Bronchial epithelial cell (primary cell): Measurements from ENCODE around the gene TAMALIN. TPM values are rescaled to one million over a fixed set of nuclear protein-coding genes. Genes with fewer than 3 reads are reported as not detected.

Experiments used
- DNase-seq: peaks from one replicate; pipeline ENCODE4 v3.0.0-alpha.2; 2010; ENCODE audit warnings: low read depth
- FAIRE-seq: peaks from 2 replicates; lab custom pipeline; 2011; peaks lifted over from hg19 to GRCh38; lab: Jason Lieb, UNC
- H3K27me3 ChIP-seq: 2 replicates; pipeline ENCODE4 v1.5.1; 2011; ENCODE audit warnings: low read length; ENCODE audit not compliant: control insufficient read depth, insufficient read depth
- H3K36me3 ChIP-seq: 2 replicates; pipeline ENCODE4 v1.5.1; 2011; ENCODE audit warnings: low read length; ENCODE audit not compliant: control insufficient read depth, insufficient read depth
- H3K4me3 ChIP-seq: 2 replicates; pipeline ENCODE4 v1.5.1; 2011; ENCODE audit warnings: mild to moderate bottlenecking, low read depth, low read length, control low read depth
- total RNA-seq: library from RNA; depleted of rRNA; stranded (reverse); fragments of >200 nt; gene quantifications from 2 replicates; pipeline ENCODE4 v1.2.1, GENCODE V29; 2014
- TF ChIP-seq, protein P1 (sequence below): IDR thresholded peaks from 2 replicates; pipeline ENCODE4 v1.5.1; 2011; ENCODE audit warnings: mild to moderate bottlenecking, moderate library complexity, low read length, control low read depth, inconsistent platforms; ENCODE audit not compliant: insufficient read depth, severe bottlenecking

Gene TAMALIN
- total RNA-seq, 1 donor from 2014 or later = not detected

DNA sequence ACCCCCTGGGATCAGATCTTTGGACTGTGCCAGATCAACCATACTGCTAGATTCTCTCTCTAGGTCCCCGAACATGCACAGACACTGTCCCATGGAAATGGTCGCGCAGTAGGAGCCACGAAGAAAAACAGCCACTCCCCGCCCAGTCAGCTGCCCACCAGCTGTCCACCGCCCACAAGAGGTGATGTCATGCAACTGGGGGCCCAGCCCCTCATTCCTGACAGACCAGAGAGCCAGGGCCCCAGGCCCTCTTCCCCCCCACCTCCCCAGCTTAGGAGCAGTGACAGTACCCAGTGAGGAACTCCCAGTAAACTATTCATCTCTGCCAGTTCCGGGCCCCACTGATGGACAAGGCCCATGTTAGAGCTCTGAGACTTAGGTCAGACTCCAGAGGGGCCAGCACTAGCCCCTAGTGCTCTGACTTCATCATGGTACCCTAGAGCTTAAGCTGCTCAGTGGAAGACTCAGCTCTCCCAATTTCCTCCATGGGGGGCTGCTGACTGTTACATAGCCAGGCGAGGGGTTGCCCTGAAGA is 3.7 kb upstream of the TAMALIN start:
- FAIRE-seq (no peak), DNase-seq (no peak)
- H3K4me3 ChIP-seq = no peak overlapping the region
- TF ChIP-seq, protein P1, sequence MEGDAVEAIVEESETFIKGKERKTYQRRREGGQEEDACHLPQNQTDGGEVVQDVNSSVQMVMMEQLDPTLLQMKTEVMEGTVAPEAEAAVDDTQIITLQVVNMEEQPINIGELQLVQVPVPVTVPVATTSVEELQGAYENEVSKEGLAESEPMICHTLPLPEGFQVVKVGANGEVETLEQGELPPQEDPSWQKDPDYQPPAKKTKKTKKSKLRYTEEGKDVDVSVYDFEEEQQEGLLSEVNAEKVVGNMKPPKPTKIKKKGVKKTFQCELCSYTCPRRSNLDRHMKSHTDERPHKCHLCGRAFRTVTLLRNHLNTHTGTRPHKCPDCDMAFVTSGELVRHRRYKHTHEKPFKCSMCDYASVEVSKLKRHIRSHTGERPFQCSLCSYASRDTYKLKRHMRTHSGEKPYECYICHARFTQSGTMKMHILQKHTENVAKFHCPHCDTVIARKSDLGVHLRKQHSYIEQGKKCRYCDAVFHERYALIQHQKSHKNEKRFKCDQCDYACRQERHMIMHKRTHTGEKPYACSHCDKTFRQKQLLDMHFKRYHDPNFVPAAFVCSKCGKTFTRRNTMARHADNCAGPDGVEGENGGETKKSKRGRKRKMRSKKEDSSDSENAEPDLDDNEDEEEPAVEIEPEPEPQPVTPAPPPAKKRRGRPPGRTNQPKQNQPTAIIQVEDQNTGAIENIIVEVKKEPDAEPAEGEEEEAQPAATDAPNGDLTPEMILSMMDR = no peak
- no peaks in the 10 kb centered on the region for H3K36me3 ChIP-seq
- peaks cover 25% of the 10 kb centered on the region for H3K27me3 ChIP-seq

DNA sequence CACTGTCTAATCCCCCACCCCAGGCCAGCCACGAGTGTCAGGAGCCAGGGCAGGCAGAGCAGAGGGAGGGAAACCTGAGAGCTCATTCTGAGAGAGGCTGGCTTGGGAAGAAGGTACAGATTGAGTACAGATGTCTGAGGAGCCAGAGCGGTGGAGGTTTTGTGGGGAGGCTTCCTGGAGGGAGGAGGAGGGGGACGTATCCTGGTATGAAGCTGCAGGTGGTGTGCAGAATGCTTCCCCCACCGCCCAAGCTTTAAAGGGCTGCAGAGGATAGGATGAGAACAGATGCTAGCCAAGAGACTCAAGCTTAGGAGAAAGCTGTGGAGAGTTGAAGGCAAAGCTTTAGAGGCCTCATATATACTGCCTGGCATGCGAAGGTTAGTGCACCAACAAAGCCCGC is 3.2 kb upstream of the TAMALIN start:
- peaks cover 25% of the 10 kb centered on the region for H3K27me3 ChIP-seq
- FAIRE-seq (no peak), DNase-seq (no peak)
- TF ChIP-seq, protein P1 = no peak
- H3K4me3 ChIP-seq = no peak overlapping the region
- no peaks in the 10 kb centered on the region for H3K36me3 ChIP-seq

DNA sequence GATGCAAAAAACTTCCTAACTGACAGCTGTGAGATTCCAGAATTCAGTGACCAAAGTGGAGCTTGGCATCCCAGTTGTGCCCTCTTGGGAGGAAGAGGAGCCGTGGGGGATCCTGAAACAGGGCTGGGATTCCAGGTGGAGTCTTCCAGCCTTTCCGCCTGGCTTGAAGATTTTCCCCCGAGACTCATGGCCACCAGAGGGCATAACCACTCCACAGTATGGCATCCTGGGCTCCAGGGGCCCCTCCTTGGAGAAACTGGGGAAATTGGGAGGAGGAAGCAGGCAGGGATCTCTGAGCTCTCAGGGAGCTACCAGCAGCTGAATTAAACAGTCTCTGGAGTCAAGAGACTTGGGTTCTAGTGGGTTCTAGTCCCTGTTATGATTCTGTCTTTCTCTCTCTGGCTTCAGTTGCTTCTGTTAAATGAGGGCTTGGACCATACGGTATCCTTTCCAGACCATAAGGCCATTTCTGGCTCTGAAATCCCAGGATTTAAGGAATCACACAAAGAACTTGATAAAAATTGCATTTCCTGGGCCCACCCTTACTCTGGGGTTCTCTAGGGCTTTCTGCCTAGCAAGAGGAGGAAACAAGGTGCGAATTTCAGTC is 2.6 kb upstream of the TAMALIN start:
- Histone ChIP-seq H3K27me3 (peaks cover 25% of the 10 kb centered on the region), H3K4me3 (no peak overlapping the region), H3K36me3 (no peaks in the 10 kb centered on the region)
- FAIRE-seq (no peak), DNase-seq (peak; percentile 44)
- TF ChIP-seq, protein P1 = peak; percentile 72

DNA sequence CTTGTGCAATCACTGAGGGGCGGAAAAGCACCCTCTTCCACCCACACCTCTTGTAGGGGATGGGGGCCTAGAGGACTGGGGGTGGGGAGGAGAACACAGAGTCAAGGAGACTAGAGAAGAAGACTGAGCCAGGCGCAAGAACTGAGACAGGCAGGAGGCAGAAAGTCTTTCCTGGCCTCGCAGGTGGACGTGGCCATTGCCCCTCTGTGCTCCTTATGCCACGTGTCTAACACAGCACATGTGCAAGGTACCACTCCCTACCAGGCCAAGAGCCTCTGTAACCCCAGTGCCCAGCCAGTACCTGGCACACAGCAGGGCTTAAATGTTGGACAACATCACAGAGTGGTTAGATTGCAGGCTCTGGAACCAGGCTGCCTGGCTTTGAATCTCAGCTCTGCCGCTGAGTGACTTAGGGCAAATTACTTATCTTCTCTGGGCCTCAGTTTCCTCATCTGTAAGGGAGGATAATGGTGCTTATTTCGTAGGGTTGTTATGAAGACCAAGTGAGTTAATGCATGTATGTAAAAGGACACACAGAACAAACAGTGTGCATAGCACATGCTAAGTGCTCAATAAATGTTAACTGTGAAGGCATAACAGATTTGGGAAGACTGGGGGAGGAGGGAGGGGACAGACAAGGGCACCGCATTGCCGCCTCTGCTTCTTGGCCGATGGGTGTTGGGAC is 1.4 kb upstream of the TAMALIN start:
- peaks cover 25% of the 10 kb centered on the region for H3K27me3 ChIP-seq
- FAIRE-seq (no peak), DNase-seq (no peak)

DNA sequence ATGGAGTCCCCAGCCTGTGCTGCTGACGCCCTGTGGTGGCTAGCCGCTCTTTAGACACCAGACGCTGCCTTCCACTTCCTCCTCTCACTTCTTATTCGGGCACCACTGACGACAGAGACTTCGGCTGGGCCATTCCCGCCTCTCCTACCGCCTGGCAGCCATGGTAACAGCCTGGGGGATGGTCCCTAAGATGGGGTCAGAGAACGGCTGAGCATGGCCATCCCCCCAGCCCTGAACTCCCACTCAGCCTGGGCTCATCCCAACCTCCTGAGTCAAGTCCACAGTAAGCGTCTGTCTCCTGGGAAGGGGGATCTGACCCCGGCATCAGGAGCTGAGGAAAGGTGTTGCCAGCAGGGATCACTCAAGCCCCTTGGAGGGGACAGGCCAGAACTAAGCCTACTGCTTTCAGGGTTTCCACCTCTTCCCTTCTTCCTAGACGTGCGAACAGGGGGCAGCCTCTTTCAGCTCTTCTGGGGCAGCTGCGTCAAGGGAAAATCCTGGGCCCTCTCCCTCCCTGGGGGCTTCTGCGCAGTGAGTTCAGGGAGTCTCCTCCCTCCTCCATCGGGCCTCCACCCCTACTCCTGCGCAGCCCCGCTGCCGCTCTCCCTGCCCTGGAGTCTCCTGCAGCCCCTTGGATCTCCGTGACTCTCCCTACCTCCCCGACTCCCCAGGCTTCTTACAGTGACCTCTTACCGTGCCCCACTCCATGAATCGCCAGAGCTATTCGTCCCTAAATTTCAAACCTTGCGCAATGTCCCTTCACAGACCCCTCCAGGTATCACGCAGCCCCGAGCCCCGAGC is 643 bp upstream of the TAMALIN start:
- peaks cover 25% of the 10 kb centered on the region for H3K27me3 ChIP-seq
- no peak overlapping the region for H3K4me3 ChIP-seq
- DNase-seq = no peak
- no peak for FAIRE-seq
- TF ChIP-seq, protein P1 = no peak
- H3K36me3 ChIP-seq = no peaks in the 10 kb centered on the region

More for the DNA sequence above, 1.4 kb upstream of the TAMALIN start:
- TF ChIP-seq, protein P1 = no peak
- Histone ChIP-seq H3K4me3 (no peak overlapping the region), H3K36me3 (no peaks in the 10 kb centered on the region)
